Spinal cord (tissue), 10 donors: Measurements from ENCODE around the gene CSTF3. TPM values are rescaled to one million over a fixed set of nuclear protein-coding genes. Genes with fewer than 3 reads are reported as not detected.
A peak's percentile ranks its signal among the peaks of the same experiment; 100 is the strongest.

Experiments used
- DNase-seq, 6 donors: peaks; one replicate each; pipeline versions ENCODE4 v3.0.0 to v3.0.0-alpha.2; 2013 to 2015; ENCODE audit warnings: low spot score in 6 of 6, low read depth in 4 of 6
- H3K27ac ChIP-seq: one replicate; pipeline ENCODE4 v1.5.1; 2013; ENCODE audit warnings: low read depth, low read length, control low read depth
- H3K27me3 ChIP-seq: one replicate; pipeline ENCODE4 v1.6.1; 2013; ENCODE audit warnings: low read length; ENCODE audit not compliant: control insufficient read depth, insufficient read depth
- H3K36me3 ChIP-seq: one replicate; pipeline ENCODE4 v1.6.1; 2013; ENCODE audit warnings: low read length; ENCODE audit not compliant: control insufficient read depth, insufficient read depth
- H3K4me1 ChIP-seq: one replicate; pipeline ENCODE4 v1.6.1; 2013; ENCODE audit warnings: low read length; ENCODE audit not compliant: control insufficient read depth, insufficient read depth
- H3K4me3 ChIP-seq: one replicate; pipeline ENCODE4 v1.5.1; 2013; ENCODE audit warnings: low read depth, low read length, control low read depth
- H3K9me3 ChIP-seq: one replicate; pipeline ENCODE4 v1.6.1; 2013; ENCODE audit warnings: low read length; ENCODE audit not compliant: control insufficient read depth, insufficient read depth
- WGBS: methylation state at CpG from one replicate; pipeline ENCODE4 v1.1.5; 2013; ENCODE audit warnings: missing lambda C conversion rate; ENCODE audit not compliant: insufficient coverage; 5-methylcytosine and 5-hydroxymethylcytosine counted together
- long read RNA-seq, 4 donors: transcript quantifications; one replicate each; lab custom pipeline, GENCODE V29; 2026
- polyA plus RNA-seq, 2 donors: library from polyadenylated mRNA; unstranded; fragments of 120-200 nt; gene quantifications; one replicate each; pipeline ENCODE4 v1.2.1, GENCODE V29; 2013; ENCODE audit not compliant: insufficient read length in 2 of 2
- total RNA-seq, 2 donors: library from RNA; depleted of rRNA in 1 of 2; stranded (reverse); fragments of 120-200 nt in 1 of 2; fragments of >200 nt in 1 of 2; gene quantifications; one replicate each; pipeline versions ENCODE4 v1.2.3 to v1.2.4, GENCODE V29; 2013 to 2014
- donor health status: healthy.

Gene CSTF3
- total RNA-seq, result 10 to 100 TPM; 24.3 to 43.1 TPM
- polyA plus RNA-seq, result 10 to 100 TPM; 67.3 to 75.3 TPM
- long read RNA-seq, donor 1, transcript CSTF3-202 (2 exons, 715 nt), result minor isoform, 42 of 89 reads
- long read RNA-seq, donor 1, transcript CSTF3-203 (3 exons, 1,132 nt), result major isoform, 46 of 89 reads
- long read RNA-seq, donor 1, partial matches to known transcripts, result 0 of 89 reads
- long read RNA-seq, donor 1, other reads (novel, unspliced or antisense), result 0 of 89 reads
- long read RNA-seq, donor 2, transcript CSTF3-203 (3 exons, 1,132 nt), result major isoform, 6 of 10 reads
- long read RNA-seq, donor 2, partial matches to known transcripts, result 0 of 10 reads
- long read RNA-seq, donor 2, other reads (novel, unspliced or antisense), result 0 of 10 reads
- long read RNA-seq, donor 3, transcript CSTF3-202 (2 exons, 715 nt), result minor isoform, 5 of 18 reads
- long read RNA-seq, donor 3, transcript CSTF3-203 (3 exons, 1,132 nt), result major isoform, 13 of 18 reads
- long read RNA-seq, donor 3, partial matches to known transcripts, result 0 of 18 reads
- long read RNA-seq, donor 3, other reads (novel, unspliced or antisense), result 0 of 18 reads
- long read RNA-seq, donor 4, transcript CSTF3-203 (3 exons, 1,132 nt), result minor isoform, 26 of 66 reads
- long read RNA-seq, donor 4, transcript CSTF3-201 (21 exons, 2,797 nt), result minor isoform, 5 of 66 reads
- long read RNA-seq, donor 4, transcript CSTF3-202 (2 exons, 715 nt), result major isoform, 35 of 66 reads
- long read RNA-seq, donor 4, partial matches to known transcripts, result 0 of 66 reads
- long read RNA-seq, donor 4, other reads (novel, unspliced or antisense), result 0 of 66 reads

DNA sequence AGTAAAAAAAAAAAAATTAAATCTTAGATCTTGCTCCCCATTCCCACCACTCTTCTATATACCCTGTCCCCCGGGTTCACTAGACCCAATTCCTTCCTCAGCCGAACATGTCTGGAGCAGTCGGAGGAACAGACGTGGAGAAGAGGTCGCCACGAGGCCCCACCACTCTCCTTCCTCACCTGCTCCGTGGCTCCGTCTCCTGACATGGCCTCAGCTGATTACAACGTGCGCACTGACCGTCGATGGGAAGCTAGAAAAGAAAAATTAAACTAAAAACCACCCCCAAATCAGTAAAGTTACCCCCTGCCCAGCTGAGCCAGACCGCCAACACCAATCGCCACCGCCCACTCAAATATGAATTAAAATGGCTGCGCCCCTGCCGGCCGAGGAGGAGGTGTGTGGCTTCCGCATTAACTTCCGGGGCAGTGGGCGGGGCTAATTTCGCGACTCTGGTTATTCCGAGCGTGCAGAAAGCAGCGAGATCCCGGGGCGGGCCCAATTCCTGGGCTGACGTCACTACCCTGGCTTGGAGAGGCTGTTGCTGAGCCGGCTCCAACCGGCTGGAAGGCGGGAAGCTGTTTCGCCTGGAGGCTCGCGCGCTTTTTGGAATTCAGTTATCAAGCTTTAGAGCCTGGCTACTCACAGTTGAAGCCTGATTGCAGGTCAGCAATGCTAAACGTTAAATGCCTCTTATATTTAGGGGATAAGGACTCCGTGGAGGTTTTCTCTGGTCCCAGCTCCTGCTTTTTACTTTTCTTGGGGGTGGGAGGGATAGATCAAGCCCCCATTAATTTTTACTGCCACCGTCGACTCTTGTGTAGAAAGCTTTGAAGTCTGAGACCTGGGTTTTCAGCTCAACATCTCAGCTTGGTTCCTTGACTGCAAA is at the start of gene CSTF3:
Gene CSTF3 (minus strand): TSS at position 361 of the 886 bp plus-strand sequence. CDS start 155 bp downstream, at position 206.
- peaks cover 15% of the 10 kb centered on the region for H3K4me1 ChIP-seq
- peak within 1 kb of the TSS; percentile 94 for H3K4me3 ChIP-seq
- H3K27ac ChIP-seq, result peak within 1 kb of the TSS; percentile 95
- H3K36me3 ChIP-seq, result peaks cover 4% of the 10 kb centered on the region
- DNase-seq, result peak; percentile 95 to 100 (median 100)
- under 1% methylated on average over 34 of the region's 40 CpGs for WGBS
- H3K9me3 ChIP-seq, result no peaks in the 10 kb centered on the region
- no peaks in the 10 kb centered on the region for H3K27me3 ChIP-seq

DNA sequence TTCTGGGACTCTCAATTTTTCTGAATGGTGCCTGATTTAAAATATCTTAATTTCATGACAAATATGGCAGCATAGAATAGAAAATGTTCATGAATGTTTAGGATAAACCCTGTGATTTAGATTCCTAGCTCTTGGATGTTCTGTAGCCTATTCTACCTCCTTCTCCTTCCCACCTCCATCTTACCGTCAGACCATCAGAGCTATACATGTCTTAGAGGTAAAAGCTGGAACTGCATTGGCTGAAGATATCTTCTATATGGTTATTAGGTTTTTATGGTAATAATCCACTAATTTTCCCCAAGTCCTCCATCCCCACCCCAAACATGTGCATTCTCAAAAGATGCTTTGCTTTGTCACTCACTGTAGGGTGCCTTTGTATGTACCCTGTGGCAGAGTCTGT is 46.9 kb upstream of the CSTF3 start:
- DNase-seq, result no peak
- Histone ChIP-seq H3K27me3 (no peaks in the 10 kb centered on the region), H3K4me3 (no peak overlapping the region), H3K36me3 (no peaks in the 10 kb centered on the region), H3K9me3 (no peaks in the 10 kb centered on the region), H3K27ac (no peak overlapping the region), H3K4me1 (no peaks in the 10 kb centered on the region)
- no CpG with 5 or more reads among the region's 1 CpG for WGBS

- Histone ChIP-seq H3K27ac (no peak overlapping the region), H3K36me3 (no peaks in the 10 kb centered on the region), H3K27me3 (no peaks in the 10 kb centered on the region), H3K4me1 (no peaks in the 10 kb centered on the region), H3K4me3 (no peak overlapping the region), H3K9me3 (no peaks in the 10 kb centered on the region)
- peak in 1 of 6 donors; percentile 38 for DNase-seq
- WGBS, result 27% methylated on average over 2 of the region's 4 CpGs
These were observed 46.2 kb upstream of the CSTF3 start for GRCh38 chr11:33207408-33207985.

GRCh38 chr11:33197915-33198727 is 36.8 kb upstream of the CSTF3 start:
- DNase-seq, result no peak
- Histone ChIP-seq H3K36me3 (no peaks in the 10 kb centered on the region), H3K27ac (no peak overlapping the region), H3K4me3 (no peak overlapping the region), H3K4me1 (no peaks in the 10 kb centered on the region), H3K9me3 (no peaks in the 10 kb centered on the region), H3K27me3 (no peaks in the 10 kb centered on the region)
- WGBS, result 85% methylated on average over 6 of the region's 14 CpGs

DNA sequence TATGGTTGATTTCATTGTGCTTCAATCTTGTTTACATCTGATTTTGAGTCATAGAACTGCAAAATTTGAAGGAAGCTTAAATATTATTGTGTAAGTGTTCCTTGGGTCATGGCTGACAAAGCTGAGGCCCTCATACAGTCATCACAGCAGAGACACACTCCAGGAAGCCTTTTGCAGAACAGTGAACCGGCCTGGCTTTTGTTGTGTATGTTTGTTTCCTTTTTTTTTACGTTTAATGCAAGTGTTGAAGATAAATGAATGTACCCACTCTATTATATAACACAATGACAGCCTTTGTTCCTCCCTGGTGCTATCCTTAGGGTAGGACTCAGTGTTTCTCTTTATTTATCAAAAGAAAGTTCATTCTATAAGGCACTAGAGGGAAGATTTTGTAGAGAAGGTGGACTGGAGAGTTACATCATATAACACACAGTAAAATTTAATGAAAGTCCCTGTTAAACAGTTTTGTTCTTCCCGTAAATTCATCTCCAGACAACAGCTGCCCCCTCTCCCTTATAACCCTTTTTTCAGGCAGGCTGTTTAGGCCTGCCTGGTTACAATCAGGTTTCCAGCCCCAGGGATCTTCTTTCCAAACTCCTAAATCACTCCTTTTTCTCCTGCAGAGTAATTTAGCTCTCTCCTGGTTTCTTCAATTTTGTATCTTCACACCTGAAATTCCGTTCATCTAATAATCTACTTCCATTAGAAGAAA is 34.3 kb upstream of the CSTF3 start:
- H3K27me3 ChIP-seq, result no peaks in the 10 kb centered on the region
- no peaks in the 10 kb centered on the region for H3K4me1 ChIP-seq
- H3K4me3 ChIP-seq, result no peak overlapping the region
- DNase-seq, result peak in 2 of 6 donors; percentile 16 to 22
- no peaks in the 10 kb centered on the region for H3K9me3 ChIP-seq
- no peak overlapping the region for H3K27ac ChIP-seq
- WGBS, result 17% methylated on average over 1 of the region's 4 CpGs
- no peaks in the 10 kb centered on the region for H3K36me3 ChIP-seq

DNA sequence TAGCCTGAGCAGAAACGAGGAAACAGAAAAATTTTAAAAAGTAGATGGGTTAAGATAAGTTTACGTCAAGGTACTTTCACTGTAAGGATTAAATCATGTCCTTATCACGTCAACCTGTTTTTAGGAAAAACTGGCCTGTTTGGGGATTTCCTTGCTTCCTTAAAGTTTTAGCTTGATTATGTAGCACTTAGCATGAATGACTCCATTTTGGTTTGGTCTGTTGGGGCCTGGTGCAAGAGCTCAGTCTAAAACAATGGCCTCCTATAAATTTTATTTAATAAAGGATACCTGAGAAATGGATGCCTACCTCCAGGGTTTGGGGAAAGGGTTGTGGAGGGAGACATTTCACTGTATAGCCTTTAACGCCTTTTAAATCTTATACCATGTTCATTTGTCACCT is 33.2 kb upstream of the CSTF3 start:
- no peak overlapping the region for H3K27ac ChIP-seq
- no peaks in the 10 kb centered on the region for H3K27me3 ChIP-seq
- no peak for DNase-seq
- H3K36me3 ChIP-seq, result no peaks in the 10 kb centered on the region
- H3K4me3 ChIP-seq, result no peak overlapping the region
- WGBS, result 100% methylated on average over 1 of the region's 4 CpGs
- H3K4me1 ChIP-seq, result no peaks in the 10 kb centered on the region
- H3K9me3 ChIP-seq, result no peaks in the 10 kb centered on the region

- Histone ChIP-seq H3K4me3 (no peak overlapping the region), H3K27me3 (no peaks in the 10 kb centered on the region), H3K27ac (no peak overlapping the region), H3K9me3 (no peaks in the 10 kb centered on the region), H3K4me1 (no peaks in the 10 kb centered on the region), H3K36me3 (no peaks in the 10 kb centered on the region)
- no peak for DNase-seq
These were observed 30.2 kb upstream of the CSTF3 start for GRCh38 chr11:33191467-33191866.

DNA sequence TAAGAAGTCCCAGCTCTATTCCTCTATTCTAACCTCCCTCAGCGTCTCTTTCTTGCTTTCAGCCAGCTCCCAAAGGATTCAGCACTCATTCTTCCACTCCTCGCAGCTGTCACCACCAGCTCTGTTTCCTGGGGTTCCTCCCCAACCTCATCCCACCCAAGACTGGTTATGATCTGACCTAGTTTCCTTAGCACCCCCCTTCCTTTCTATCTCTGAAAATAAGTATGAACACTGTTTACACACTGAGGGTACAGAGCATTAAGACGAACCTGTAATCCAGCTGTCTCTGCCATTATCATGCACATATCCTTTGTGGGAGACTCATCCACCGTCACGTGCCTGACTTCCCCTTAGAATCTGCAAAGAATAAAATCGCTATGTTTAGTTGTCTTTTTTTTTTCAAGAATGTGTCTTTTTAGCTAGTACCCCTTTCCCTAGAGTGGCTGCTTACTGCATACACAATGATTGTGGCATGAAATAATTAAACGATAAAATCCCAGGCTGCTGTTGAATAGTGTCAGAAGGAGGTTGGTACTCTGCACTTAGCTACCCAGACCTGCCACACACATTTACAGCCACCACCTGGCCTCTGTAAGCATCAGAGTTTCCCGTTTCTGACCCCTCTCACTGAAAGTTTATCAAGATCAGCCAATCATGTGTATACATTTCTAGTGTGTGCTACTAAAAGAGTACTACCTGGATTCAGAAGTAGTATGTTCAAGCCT is 26.9 kb upstream of the CSTF3 start:
- no peak overlapping the region for H3K27ac ChIP-seq
- 14% methylated on average over 2 of the region's 8 CpGs for WGBS
- no peaks in the 10 kb centered on the region for H3K4me1 ChIP-seq
- H3K36me3 ChIP-seq, result no peaks in the 10 kb centered on the region
- DNase-seq, result peak in 1 of 6 donors; percentile 58
- H3K4me3 ChIP-seq, result no peak overlapping the region
- H3K9me3 ChIP-seq, result no peaks in the 10 kb centered on the region
- H3K27me3 ChIP-seq, result no peaks in the 10 kb centered on the region
